ENCODE results near the gene RHOA. TPM values are rescaled to one million over a fixed set of nuclear protein-coding genes. Genes with fewer than 3 reads are reported as not detected.

Gene RHOA
- total RNA-seq, 4 donors from 2014 or later, result 380 to 521 (median 480) TPM

GRCh38 chr3:49415931-49416601 lies 4.3 kb upstream of the RHOA start:
- no peak overlapping the region for H3K4me3 ChIP-seq
- peak overlapping the region; percentile 21 to 100 (median 70) for H3K27ac ChIP-seq (replicated peaks in 1 of 4)
- H3K27me3 ChIP-seq, result no peaks in the 10 kb centered on the region
- no peaks in the 10 kb centered on the region for H3K9me3 ChIP-seq
- WGBS, result 53% methylated on average over 4 of the region's 4 CpGs
- peaks cover 36 to 45% (median 39%) of the 10 kb centered on the region in 4 donors for H3K4me1 ChIP-seq
- no peak for TF ChIP-seq POLR2A (IDR thresholded peaks at IDR 0.05; ENCODE audit: low read depth)
- TF ChIP-seq POLR2AphosphoS5 (IDR thresholded peaks at IDR 0.05), result no peak
- TF ChIP-seq CTCF (IDR thresholded peaks at IDR 0.05), result no peak
- no peak for TF ChIP-seq EP300 (IDR thresholded peaks at IDR 0.05)
- DNase-seq (ENCODE audit: extremely low spot score), result no peak
- intact Hi-C loops (cut with DNase I), result no loop called here
- peaks cover 2 to 61% (median 51%) of the 10 kb centered on the region in 4 donors for H3K36me3 ChIP-seq

GRCh38 chr3:49414753-49415152 lies 3.0 kb upstream of the RHOA start:
- peaks cover 2 to 52% (median 46%) of the 10 kb centered on the region in 4 donors for H3K36me3 ChIP-seq
- no peaks in the 10 kb centered on the region for H3K9me3 ChIP-seq
- H3K27ac ChIP-seq (replicated peaks in 1 of 4), result peak overlapping the region; percentile 21 to 100 (median 97)
- WGBS, result 92% methylated on average over 2 of the region's 2 CpGs
- H3K4me1 ChIP-seq, result peaks cover 42 to 52% (median 47%) of the 10 kb centered on the region in 4 donors
- intact Hi-C loops (cut with DNase I), result loop anchor here (5.0 kb wide), 1 partner anchor 57 kb away; the partner anchor contains the start of gene GPX1
- H3K27me3 ChIP-seq, result no peaks in the 10 kb centered on the region
- H3K4me3 ChIP-seq, result no peak overlapping the region
- no peak for TF ChIP-seq EP300 (IDR thresholded peaks at IDR 0.05)
- no peak for TF ChIP-seq POLR2AphosphoS5 (IDR thresholded peaks at IDR 0.05)
- no peak for TF ChIP-seq POLR2A (IDR thresholded peaks at IDR 0.05; ENCODE audit: low read depth)
- TF ChIP-seq CTCF (IDR thresholded peaks at IDR 0.05), result no peak
- DNase-seq (ENCODE audit: extremely low spot score), result no peak

- intact Hi-C loops (cut with DNase I), result loop anchor here (5.0 kb wide), 1 partner anchor 56 kb away; the partner anchor contains the start of gene GPX1
- H3K27me3 ChIP-seq, result no peaks in the 10 kb centered on the region
- no peak for DNase-seq (ENCODE audit: extremely low spot score)
- peak overlapping the region; percentile 74 to 98 (median 90) for H3K4me3 ChIP-seq
- H3K4me1 ChIP-seq, result peaks cover 53 to 66% (median 61%) of the 10 kb centered on the region in 4 donors
- peaks cover 2 to 41% (median 36%) of the 10 kb centered on the region in 4 donors for H3K36me3 ChIP-seq
- no peak for TF ChIP-seq POLR2A (IDR thresholded peaks at IDR 0.05; ENCODE audit: low read depth)
- TF ChIP-seq POLR2AphosphoS5 (IDR thresholded peaks at IDR 0.05), result no peak
- TF ChIP-seq CTCF (IDR thresholded peaks at IDR 0.05), result no peak
- no peak for TF ChIP-seq EP300 (IDR thresholded peaks at IDR 0.05)
- 87% methylated on average over 6 of the region's 6 CpGs for WGBS
- no peaks in the 10 kb centered on the region for H3K9me3 ChIP-seq
- H3K27ac ChIP-seq (replicated peaks in 1 of 4), result peak overlapping the region; percentile 94 to 100 (median 98)
These were observed 1.6 kb upstream of the RHOA start for GRCh38 chr3:49413338-49413734.

GRCh38 chr3:49412632-49413337 lies 1.0 kb upstream of the RHOA start:
- Histone ChIP-seq H3K27ac (replicated peaks in 1 of 4) (peak overlapping the region; percentile 94 to 100 (median 98)), H3K4me1 (peaks cover 56 to 71% (median 65%) of the 10 kb centered on the region in 4 donors), H3K4me3 (peak overlapping the region; percentile 74 to 98 (median 90)), H3K27me3 (no peaks in the 10 kb centered on the region), H3K36me3 (peaks cover 2 to 38% (median 34%) of the 10 kb centered on the region in 4 donors), H3K9me3 (no peaks in the 10 kb centered on the region)
- no peak for TF ChIP-seq POLR2AphosphoS5 (IDR thresholded peaks at IDR 0.05)
- DNase-seq (ENCODE audit: extremely low spot score), result no peak
- 41% methylated on average over 11 of the region's 16 CpGs for WGBS
- intact Hi-C loops (cut with DNase I), result loop anchor here (5.0 kb wide), 1 partner anchor 55 kb away; the partner anchor contains the start of gene GPX1

- H3K4me1 ChIP-seq, result peaks cover 60 to 77% (median 73%) of the 10 kb centered on the region in 4 donors
- H3K27me3 ChIP-seq, result no peaks in the 10 kb centered on the region
- H3K36me3 ChIP-seq, result peaks cover 2 to 27% (median 21%) of the 10 kb centered on the region in 4 donors
- no peak for DNase-seq (ENCODE audit: extremely low spot score)
- H3K9me3 ChIP-seq, result no peaks in the 10 kb centered on the region
- intact Hi-C loops (cut with DNase I), result loop anchor here (1.0 to 5.0 kb wide), 2 partner anchors 54 to 71 kb away; partner anchors contain the start of genes GPX1 and USP4
- WGBS, result 0% methylated on average over 26 of the region's 59 CpGs
- no peak for TF ChIP-seq CTCF (IDR thresholded peaks at IDR 0.05)
- peak overlapping the region; percentile 74 to 98 (median 90) for H3K4me3 ChIP-seq
- H3K27ac ChIP-seq (replicated peaks in 1 of 4), result peak overlapping the region; percentile 96 to 100 (median 98)
These were observed 225 bp downstream of the RHOA start for GRCh38 chr3:49411535-49411967.
